ENCODE measurements around the gene ATP2C2. TPM values are rescaled to one million over a fixed set of nuclear protein-coding genes. Genes with fewer than 3 reads are reported as not detected.
A peak's percentile ranks its signal among the peaks of the same experiment; 100 is the strongest.
"Not testable (repeated sequence)": the region's sequence is repeated elsewhere in the genome, so short reads cannot be mapped to it uniquely, and the experiment has no call there.

The ATP2C2 gene
- total RNA-seq, 1 donor from 2014 or later, result 12.2 TPM

DNA sequence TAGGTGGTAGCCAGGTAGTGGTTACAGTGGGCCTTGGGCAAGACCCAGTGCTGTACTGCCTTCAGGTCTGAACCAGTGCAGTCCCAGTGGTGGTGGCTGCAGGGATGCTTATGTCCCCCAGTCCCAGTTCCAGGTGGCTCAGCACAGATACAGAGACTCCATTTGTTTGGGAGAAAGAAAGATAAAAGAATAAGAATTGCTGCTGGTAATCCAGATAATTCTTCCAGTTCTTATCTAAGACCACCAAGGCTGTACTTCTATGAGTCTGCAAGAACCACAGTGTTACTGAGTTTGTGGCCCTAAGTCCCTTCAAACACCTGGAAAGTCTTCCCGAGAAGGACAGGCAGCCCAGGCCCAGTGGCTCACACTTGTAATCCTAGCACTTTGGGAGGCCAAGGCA, 33.9 kb upstream of the ATP2C2 start:
- Mint-ChIP-seq H3K27ac (no peak overlapping the region), H3K36me3 (no peaks in the 10 kb centered on the region), H3K4me3 (no peak overlapping the region), H3K4me1 (ENCODE audit: unreplicated experiment) (peaks cover 4% of the 10 kb centered on the region), H3K9me3 (peaks cover 14% of the 10 kb centered on the region), H3K27me3 (no peaks in the 10 kb centered on the region)
- DNase-seq (ENCODE audit: extremely low spot score, unreplicated experiment), result no peak
- TF ChIP-seq, protein P1, sequence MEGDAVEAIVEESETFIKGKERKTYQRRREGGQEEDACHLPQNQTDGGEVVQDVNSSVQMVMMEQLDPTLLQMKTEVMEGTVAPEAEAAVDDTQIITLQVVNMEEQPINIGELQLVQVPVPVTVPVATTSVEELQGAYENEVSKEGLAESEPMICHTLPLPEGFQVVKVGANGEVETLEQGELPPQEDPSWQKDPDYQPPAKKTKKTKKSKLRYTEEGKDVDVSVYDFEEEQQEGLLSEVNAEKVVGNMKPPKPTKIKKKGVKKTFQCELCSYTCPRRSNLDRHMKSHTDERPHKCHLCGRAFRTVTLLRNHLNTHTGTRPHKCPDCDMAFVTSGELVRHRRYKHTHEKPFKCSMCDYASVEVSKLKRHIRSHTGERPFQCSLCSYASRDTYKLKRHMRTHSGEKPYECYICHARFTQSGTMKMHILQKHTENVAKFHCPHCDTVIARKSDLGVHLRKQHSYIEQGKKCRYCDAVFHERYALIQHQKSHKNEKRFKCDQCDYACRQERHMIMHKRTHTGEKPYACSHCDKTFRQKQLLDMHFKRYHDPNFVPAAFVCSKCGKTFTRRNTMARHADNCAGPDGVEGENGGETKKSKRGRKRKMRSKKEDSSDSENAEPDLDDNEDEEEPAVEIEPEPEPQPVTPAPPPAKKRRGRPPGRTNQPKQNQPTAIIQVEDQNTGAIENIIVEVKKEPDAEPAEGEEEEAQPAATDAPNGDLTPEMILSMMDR (conservative IDR thresholded peaks at IDR 0.05), result no peak

DNA sequence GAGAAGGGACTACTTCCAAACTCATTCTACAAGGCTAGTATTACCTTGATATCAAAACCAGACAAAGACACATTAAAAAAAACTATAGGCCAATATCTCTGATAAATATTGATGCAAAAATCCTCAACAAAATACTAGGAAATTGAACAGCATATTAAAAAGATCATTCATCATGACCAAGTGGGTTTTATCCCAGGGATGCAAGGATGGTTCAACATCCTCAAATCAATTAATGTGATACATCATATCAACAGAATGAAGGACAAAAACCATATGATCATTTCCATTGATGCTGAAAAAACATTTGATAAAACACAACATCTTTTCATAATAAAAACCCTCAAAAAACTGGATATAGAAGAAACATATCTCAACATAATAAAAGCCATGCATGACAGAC, 31.1 kb upstream of the ATP2C2 start:
- not testable (repeated sequence) for H3K36me3 Mint-ChIP-seq; H3K27me3 Mint-ChIP-seq; H3K27ac Mint-ChIP-seq; DNase-seq (ENCODE audit: extremely low spot score, unreplicated experiment); H3K4me1 Mint-ChIP-seq (ENCODE audit: unreplicated experiment); H3K4me3 Mint-ChIP-seq
- peaks cover 14% of the 10 kb centered on the region for H3K9me3 Mint-ChIP-seq

DNA sequence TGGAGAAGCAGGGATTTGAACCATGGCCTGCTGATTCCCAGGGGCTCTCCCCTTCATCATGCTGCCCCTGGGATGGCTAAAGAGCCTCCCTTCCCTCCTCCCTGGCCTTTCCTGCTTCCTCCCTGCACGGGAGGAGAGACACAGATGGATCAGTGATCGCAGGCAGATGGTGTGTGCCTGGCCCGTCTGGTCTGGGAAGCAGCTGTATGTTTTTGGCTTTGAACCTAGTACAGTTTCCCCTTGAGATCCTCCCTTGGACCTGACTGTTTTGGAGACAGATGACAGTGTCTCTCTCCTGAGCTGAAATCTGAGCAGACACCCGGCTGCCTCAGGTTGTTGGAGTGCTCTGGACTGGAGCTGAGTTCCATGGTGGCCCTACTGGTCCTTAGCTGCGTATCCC, 29.0 kb upstream of the ATP2C2 start:
- Mint-ChIP-seq H3K27me3 (no peaks in the 10 kb centered on the region), H3K4me1 (ENCODE audit: unreplicated experiment) (no peaks in the 10 kb centered on the region), H3K27ac (peak overlapping the region; percentile 34), H3K9me3 (peaks cover 14% of the 10 kb centered on the region), H3K4me3 (no peak overlapping the region), H3K36me3 (no peaks in the 10 kb centered on the region)
- TF ChIP-seq, protein P1 (conservative IDR thresholded peaks at IDR 0.05), result no peak
- no peak for DNase-seq (ENCODE audit: extremely low spot score, unreplicated experiment)

DNA sequence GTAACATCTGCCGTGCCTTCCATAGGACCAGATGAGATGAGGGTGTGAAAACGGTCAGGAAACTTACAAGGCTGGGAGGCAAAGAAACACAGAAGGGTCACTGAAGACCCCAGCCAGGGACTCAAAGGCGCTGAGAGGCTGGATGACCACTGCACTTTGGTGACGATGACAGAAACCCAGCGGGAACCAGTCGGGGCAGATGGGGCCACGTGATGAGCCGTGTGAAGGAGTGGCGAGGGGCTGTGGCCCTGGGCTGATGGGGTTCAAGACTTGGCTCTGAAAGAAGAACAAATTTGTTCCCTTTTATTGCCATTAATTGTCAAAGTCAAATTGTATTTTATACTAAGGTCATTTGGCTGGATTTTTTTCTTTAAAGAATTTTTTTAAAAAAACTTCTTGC, 28.6 kb upstream of the ATP2C2 start:
- no peak for DNase-seq (ENCODE audit: extremely low spot score, unreplicated experiment)
- Mint-ChIP-seq H3K27me3 (no peaks in the 10 kb centered on the region), H3K36me3 (no peaks in the 10 kb centered on the region), H3K9me3 (peaks cover 14% of the 10 kb centered on the region), H3K4me3 (no peak overlapping the region), H3K27ac (no peak overlapping the region), H3K4me1 (ENCODE audit: unreplicated experiment) (no peaks in the 10 kb centered on the region)
- TF ChIP-seq, protein P1 (conservative IDR thresholded peaks at IDR 0.05), result no peak

DNA sequence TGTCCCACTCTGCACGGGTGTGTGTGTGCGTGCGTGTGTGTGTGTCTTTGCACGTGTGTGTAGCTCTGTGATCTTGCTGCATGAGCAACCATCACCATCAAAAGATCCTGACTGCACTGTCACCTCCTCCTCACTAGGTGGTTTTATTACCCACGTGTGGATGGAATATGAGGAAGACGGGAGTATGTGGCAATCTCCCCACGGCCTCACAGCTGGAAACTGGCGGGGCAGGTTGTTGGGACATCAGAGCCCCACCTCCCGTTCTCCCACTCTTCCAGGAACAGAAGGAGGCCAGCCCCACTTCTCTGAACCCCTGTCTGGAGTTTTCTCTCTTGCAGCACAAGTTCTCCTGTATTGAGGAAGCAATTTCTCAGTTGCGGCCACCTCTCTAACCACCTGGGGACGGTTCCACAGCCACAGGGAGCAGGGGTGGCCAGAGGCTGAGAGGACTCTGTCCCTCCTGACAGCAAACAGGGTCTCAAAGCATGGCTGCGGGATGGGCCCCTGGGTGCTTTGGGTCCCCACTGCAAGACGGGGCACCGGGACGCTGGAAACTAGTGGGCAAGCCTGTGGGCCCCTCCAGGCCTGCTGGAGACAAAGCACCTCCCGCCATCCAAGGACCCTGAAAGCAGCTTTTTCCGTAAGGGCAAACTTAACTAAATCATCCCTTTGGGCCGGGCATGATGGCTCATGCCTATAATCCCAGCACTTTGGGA, 27.9 kb upstream of the ATP2C2 start:
- TF ChIP-seq, protein P1 (conservative IDR thresholded peaks at IDR 0.05), result peak; percentile 17
- H3K27ac Mint-ChIP-seq, result no peak overlapping the region
- no peaks in the 10 kb centered on the region for H3K4me1 Mint-ChIP-seq (ENCODE audit: unreplicated experiment)
- H3K9me3 Mint-ChIP-seq, result peaks cover 9% of the 10 kb centered on the region
- no peak for DNase-seq (ENCODE audit: extremely low spot score, unreplicated experiment)
- no peaks in the 10 kb centered on the region for H3K27me3 Mint-ChIP-seq
- H3K4me3 Mint-ChIP-seq, result no peak overlapping the region
- H3K36me3 Mint-ChIP-seq, result no peaks in the 10 kb centered on the region

DNA sequence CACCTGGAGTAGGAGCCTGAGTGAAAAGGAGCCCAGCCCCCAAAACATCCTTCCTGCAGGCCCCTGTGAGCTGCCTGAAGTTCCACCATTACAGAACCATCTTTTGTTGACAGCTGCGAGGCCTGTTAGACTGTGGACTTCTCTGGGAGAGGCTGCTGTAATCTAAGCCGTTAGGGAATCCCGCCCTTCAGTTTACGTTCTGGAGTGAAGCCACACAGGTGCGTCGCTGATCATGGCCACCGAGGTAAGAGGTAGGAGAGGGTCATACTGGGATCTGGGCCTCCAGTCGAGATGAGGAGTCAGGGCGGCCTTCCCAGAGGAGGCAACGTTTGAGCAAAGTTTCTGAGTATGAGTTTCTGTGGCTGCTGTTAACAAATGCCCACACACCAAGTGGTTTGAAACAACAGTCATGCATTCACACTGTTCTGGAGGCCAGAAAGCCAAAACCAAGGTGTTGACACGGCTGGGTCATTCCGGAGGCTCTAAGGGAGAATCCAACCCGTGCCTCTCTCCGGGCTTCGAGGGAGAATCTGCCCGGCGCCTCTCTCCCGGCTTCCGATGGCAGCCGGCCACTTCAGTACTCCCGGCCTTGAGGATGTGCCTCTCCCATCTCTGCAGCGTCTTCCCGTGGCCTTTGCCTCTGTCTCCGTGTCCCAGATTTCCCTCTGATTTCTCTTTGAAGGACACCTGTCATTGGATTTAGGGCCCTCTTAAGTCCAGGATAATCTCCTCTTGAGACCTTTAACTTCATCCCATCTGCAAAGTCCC, 26.6 kb upstream of the ATP2C2 start:
- H3K27me3 Mint-ChIP-seq, result no peaks in the 10 kb centered on the region
- H3K4me3 Mint-ChIP-seq, result no peak overlapping the region

DNA sequence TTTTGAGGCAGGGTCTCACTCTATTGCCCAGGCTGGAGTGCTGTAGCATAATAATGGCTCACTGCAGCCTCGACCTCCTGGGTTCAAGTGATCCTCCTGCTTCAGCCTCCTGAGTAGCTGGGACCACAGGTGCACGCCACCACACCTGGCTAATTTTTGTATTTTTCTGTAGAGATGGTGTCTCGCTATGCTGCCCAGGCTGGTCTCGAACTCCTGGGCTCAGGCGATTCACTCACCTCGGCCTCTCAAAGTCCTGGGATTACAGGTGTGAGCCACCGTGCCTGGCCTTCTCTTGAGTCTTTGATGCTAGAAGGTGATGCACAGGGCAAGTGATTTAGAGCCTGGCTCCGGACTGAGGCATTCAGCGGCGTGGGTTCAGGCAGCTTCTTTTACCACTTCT, 24.5 kb upstream of the ATP2C2 start:
- H3K4me1 Mint-ChIP-seq (ENCODE audit: unreplicated experiment); H3K27me3 Mint-ChIP-seq; H3K9me3 Mint-ChIP-seq; DNase-seq (ENCODE audit: extremely low spot score, unreplicated experiment); H3K27ac Mint-ChIP-seq; H3K4me3 Mint-ChIP-seq; H3K36me3 Mint-ChIP-seq: not testable (repeated sequence)

More for the DNA sequence above, 26.6 kb upstream of the ATP2C2 start:
- Mint-ChIP-seq H3K27ac (no peak overlapping the region), H3K36me3 (no peaks in the 10 kb centered on the region), H3K9me3 (peaks cover 8% of the 10 kb centered on the region), H3K4me1 (ENCODE audit: unreplicated experiment) (no peaks in the 10 kb centered on the region)
- no peak for DNase-seq (ENCODE audit: extremely low spot score, unreplicated experiment)
- TF ChIP-seq, protein P1 (conservative IDR thresholded peaks at IDR 0.05), result no peak
